ENCODE results near the gene BCL3. TPM values are rescaled to one million over a fixed set of nuclear protein-coding genes. Genes with fewer than 3 reads are reported as not detected.

The BCL3 gene
- total and polyA plus RNA-seq, 2 of the 4 experiments (the other 2 are of a cell fraction), result 1.6 to 26.0 TPM

- H3K27ac ChIP-seq (ENCODE audit: insufficient read depth, low read length), result no peak overlapping the region
- H3K14ac ChIP-seq (replicated peaks; ENCODE audit: low read depth, low read length), result no peak overlapping the region
- no peak for TF ChIP-seq MXI1 (IDR thresholded peaks at IDR 0.05; ENCODE audit: borderline replicate concordance, low read depth, low read length)
- peak; percentile 48; the same call in 1 of the 2 replicates for TF ChIP-seq MAZ (IDR thresholded peaks at IDR 0.05; ENCODE audit: borderline replicate concordance, low read depth, low read length)
- TF ChIP-seq RAD21 (IDR thresholded peaks at IDR 0.05; ENCODE audit: low read length), result peak; percentile 75
- TF ChIP-seq CEBPB (IDR thresholded peaks at IDR 0.05; ENCODE audit: low read depth, low read length), result peak; percentile 68
- TF ChIP-seq SMC3 (IDR thresholded peaks at IDR 0.05; ENCODE audit: low read depth, low read length), result peak; percentile 79
- TF ChIP-seq CTCF (conservative IDR thresholded peaks at IDR 0.05; ENCODE audit: low read depth, low read length), result peak; percentile 96
- peak overlapping the region; percentile 81; the same call in 1 of the 2 replicates for H2AK5ac ChIP-seq (ENCODE audit: low read depth, low read length)
- peak overlapping the region; percentile 72 for H2AFZ ChIP-seq (replicated peaks; ENCODE audit: low read length, poor library complexity)
- no peak overlapping the region for H3K4me2 ChIP-seq (ENCODE audit: low read depth, low read length)
- no peak overlapping the region for H2BK5ac ChIP-seq (ENCODE audit: low read depth, low read length, poor library complexity, severe bottlenecking)
- no peak overlapping the region for H4K5ac ChIP-seq (ENCODE audit: low read depth, low read length)
- no peak overlapping the region for H3K9ac ChIP-seq (ENCODE audit: low read depth, low read length)
- ATAC-seq (ENCODE audit: low read depth) (peak; percentile 99), DNase-seq (peak; percentile 61)
- no peaks in the 10 kb centered on the region for H3K36me3 ChIP-seq (ENCODE audit: control insufficient read depth, insufficient read depth, low read length)
- POLR2A ChIA-PET (ENCODE audit: unreplicated experiment), result no interaction called here
- H2BK15ac ChIP-seq (ENCODE audit: low read depth, low read length), result no peak overlapping the region
- CTCF ChIA-PET, result no interaction called here
- no peak overlapping the region for H3K18ac ChIP-seq (ENCODE audit: low read depth, low read length)
- no peak overlapping the region; a peak in 1 of 4 replicates for H4K8ac ChIP-seq (ENCODE audit: low read depth in 2 of 2, low read length in 2 of 2)
- in situ Hi-C loops (cut with MboI; ENCODE audit: low sequenced_read_pairs) (no loop called here), dilution Hi-C loops (cut with HindIII; ENCODE audit: low sequenced_read_pairs, unreplicated experiment) (no loop called here), intact Hi-C loops (cut with micrococcal nuclease) (loop anchor here (1.0 kb wide), 1 partner anchor 44 kb away; no protein-coding TSS in a partner anchor)
- H3K4me1 ChIP-seq (ENCODE audit: control insufficient read depth, insufficient read depth, low read length), result peaks cover 4% of the 10 kb centered on the region
- no peak overlapping the region for H3K4ac ChIP-seq (ENCODE audit: low read depth, low read length)
- H3K9me3 ChIP-seq (ENCODE audit: control insufficient read depth, insufficient read depth, low read length), result peaks cover 6% of the 10 kb centered on the region
- no peak overlapping the region; the same call in 1 of the 2 replicates for H4K91ac ChIP-seq (ENCODE audit: insufficient read depth, low read depth, low read length)
- no peaks in the 10 kb centered on the region for H3K9me1 ChIP-seq (ENCODE audit: insufficient read depth, low read length)
- H4K20me1 ChIP-seq (ENCODE audit: insufficient read depth, low read length), result no peaks in the 10 kb centered on the region
- H2BK120ac ChIP-seq (ENCODE audit: low read depth, low read length), result peak overlapping the region; percentile 39; the same call in 1 of the 2 replicates
- no peak overlapping the region for H2BK20ac ChIP-seq (ENCODE audit: low read depth, low read length)
- H2AK9ac ChIP-seq (replicated peaks; ENCODE audit: low read depth, low read length, poor library complexity), result no peak overlapping the region
- no peak overlapping the region for H3K4me3 ChIP-seq (ENCODE audit: insufficient read depth, low read depth, low read length)
- no TSS peak for BruUV-seq (replicated peaks)
- WGBS, 2 experiments (ENCODE audit: extremely low coverage in 2 of 2, insufficient read length in 1 of 2), result 20% methylated on average over 1 of the region's 3 CpGs; no CpG with 5 or more reads in 1 of the 2 experiments
- no peak overlapping the region for H3K23ac ChIP-seq (ENCODE audit: low read depth, low read length)
- peaks cover 5% of the 10 kb centered on the region; the same call in 1 of the 2 replicates for H3K27me3 ChIP-seq (ENCODE audit: control insufficient read depth, insufficient read depth, low read length)
- H3K56ac ChIP-seq (ENCODE audit: extremely low read depth, insufficient read depth, low read length), result no peak overlapping the region
- no peaks in the 10 kb centered on the region for H3K79me1 ChIP-seq (ENCODE audit: low read depth in 1 of 2, low read length in 2 of 2)
Observed at GRCh38 chr19:44800461-44800860, 52.0 kb downstream of the BCL3 start.
